PFSK-1 (cell line): ENCODE results near the gene HARS2.

Experiments used
- FOXP2 ChIP-seq: optimal IDR thresholded peaks from 2 replicates; pipeline ENCODE3; 2011; ENCODE audit warnings: borderline replicate concordance, control low read depth, inconsistent platforms; ENCODE audit not compliant: insufficient read depth; ENCODE audit errors: extremely low read length, extremely low read depth
- POLR2AphosphoS5 ChIP-seq: IDR thresholded peaks from 2 replicates; pipeline ENCODE4 v1.6.1; 2012; ENCODE audit warnings: low read depth, mild to moderate bottlenecking, control low read depth, low read length, moderate library complexity
- REST ChIP-seq, 2 experiments: IDR thresholded peaks; 2 replicates each; pipeline versions ENCODE4 v1.6.1 to v1.8.0; 2011 to 2012; ENCODE audit warnings: low read depth in 2 of 2, low read length in 2 of 2, control low read depth in 1 of 2, inconsistent platforms in 1 of 2, mild to moderate bottlenecking in 1 of 2, moderate library complexity in 1 of 2; ENCODE audit not compliant: insufficient read depth in 1 of 2
- SIN3A ChIP-seq: IDR thresholded peaks from 2 replicates; pipeline ENCODE4 v1.6.1; 2012; ENCODE audit warnings: mild to moderate bottlenecking, low read length, moderate library complexity, borderline replicate concordance; ENCODE audit not compliant: insufficient read depth
- TAF1 ChIP-seq: IDR thresholded peaks from 2 replicates; pipeline ENCODE4 v1.6.1; 2012; ENCODE audit warnings: low read length, control low read depth, borderline replicate concordance; ENCODE audit not compliant: insufficient read depth

Gene HARS2

GRCh38 chr5:140734354-140734753 is 43.1 kb downstream of the HARS2 start:
- TF ChIP-seq SIN3A (no peak), POLR2AphosphoS5 (no peak), TAF1 (no peak), FOXP2 (no peak), REST (IDR thresholded peaks at IDR 0.05; ENCODE audit: insufficient read depth in 1 of 2, low read depth in 2 of 2, low read length in 2 of 2) (no peak)

GRCh38 chr5:140737486-140737885 is 46.2 kb downstream of the HARS2 start:
- TF ChIP-seq REST (IDR thresholded peaks at IDR 0.05; ENCODE audit: insufficient read depth in 1 of 2, low read depth in 2 of 2, low read length in 2 of 2) (no peak), SIN3A (no peak), TAF1 (no peak), POLR2AphosphoS5 (no peak), FOXP2 (no peak)

- TF ChIP-seq REST (IDR thresholded peaks at IDR 0.05; ENCODE audit: insufficient read depth in 1 of 2, low read depth in 2 of 2, low read length in 2 of 2) (no peak), POLR2AphosphoS5 (no peak), TAF1 (no peak), FOXP2 (no peak), SIN3A (no peak)
These were observed 50.7 kb downstream of the HARS2 start for GRCh38 chr5:140741967-140742366.
